Measurements from ENCODE around the gene DELE1.

- TF ChIP-seq RARB (CRISPR knock-in tag; IDR thresholded peaks at IDR 0.05) (no peak), ZFP3 (CRISPR knock-in tag; IDR thresholded peaks at IDR 0.05) (no peak), PPARA (CRISPR knock-in tag; IDR thresholded peaks at IDR 0.05; ENCODE audit: borderline replicate concordance) (no peak), CREB5 (CRISPR knock-in tag; IDR thresholded peaks at IDR 0.05; ENCODE audit: low read depth) (no peak), ESRRG (CRISPR knock-in tag; IDR thresholded peaks at IDR 0.05) (no peak), ZFP30 (CRISPR knock-in tag; IDR thresholded peaks at IDR 0.05) (no peak), ZNF565 (CRISPR knock-in tag; conservative IDR thresholded peaks at IDR 0.05; ENCODE audit: low read depth) (no peak), ZNF8 (CRISPR knock-in tag; IDR thresholded peaks at IDR 0.05) (no peak), ZNF70 (CRISPR knock-in tag; IDR thresholded peaks at IDR 0.05) (no peak), BACH2 (CRISPR knock-in tag; IDR thresholded peaks at IDR 0.05; ENCODE audit: borderline replicate concordance) (no peak), TCF4 (CRISPR knock-in tag; IDR thresholded peaks at IDR 0.05; ENCODE audit: borderline replicate concordance) (no peak), GLIS3 (CRISPR knock-in tag; IDR thresholded peaks at IDR 0.05) (no peak)
- TF ChIP-seq, protein P1, sequence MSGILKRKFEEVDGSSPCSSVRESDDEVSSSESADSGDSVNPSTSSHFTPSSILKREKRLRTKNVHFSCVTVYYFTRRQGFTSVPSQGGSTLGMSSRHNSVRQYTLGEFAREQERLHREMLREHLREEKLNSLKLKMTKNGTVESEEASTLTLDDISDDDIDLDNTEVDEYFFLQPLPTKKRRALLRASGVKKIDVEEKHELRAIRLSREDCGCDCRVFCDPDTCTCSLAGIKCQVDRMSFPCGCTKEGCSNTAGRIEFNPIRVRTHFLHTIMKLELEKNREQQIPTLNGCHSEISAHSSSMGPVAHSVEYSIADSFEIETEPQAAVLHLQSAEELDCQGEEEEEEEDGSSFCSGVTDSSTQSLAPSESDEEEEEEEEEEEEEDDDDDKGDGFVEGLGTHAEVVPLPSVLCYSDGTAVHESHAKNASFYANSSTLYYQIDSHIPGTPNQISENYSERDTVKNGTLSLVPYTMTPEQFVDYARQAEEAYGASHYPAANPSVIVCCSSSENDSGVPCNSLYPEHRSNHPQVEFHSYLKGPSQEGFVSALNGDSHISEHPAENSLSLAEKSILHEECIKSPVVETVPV (CRISPR knock-in tag; IDR thresholded peaks at IDR 0.05) = no peak
These were observed 4.2 kb upstream of the DELE1 start for GRCh38 chr5:141919218-141920119.
